ENCODE data around the gene ITPK1.

ITPK1 gene

DNA sequence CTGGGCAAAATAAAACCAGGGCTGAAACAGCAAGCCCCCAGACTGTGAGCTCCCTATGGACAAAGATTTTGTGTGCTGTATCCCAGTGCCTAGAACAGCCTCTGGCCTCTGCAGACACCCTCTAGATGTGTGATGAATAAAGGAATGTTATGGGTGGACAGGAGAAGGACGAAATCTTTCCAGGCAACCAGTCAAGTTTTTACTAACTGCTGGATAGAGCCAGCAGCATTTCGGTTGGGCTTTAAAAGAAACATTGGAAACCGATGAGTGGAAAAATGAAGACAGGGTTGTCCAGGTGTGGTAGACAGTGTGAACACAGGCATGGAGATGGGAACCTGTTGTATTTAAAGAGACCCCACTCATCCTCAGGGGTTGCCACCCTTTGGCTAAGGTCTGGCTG lies 188.8 kb downstream of the ITPK1 start:
- DNase-seq (ENCODE audit: low read depth, low spot score) = no peak
- in situ Hi-C loops (cut with HindIII; ENCODE audit: low sequenced_read_pairs) = no loop called here
- TF ChIP-seq, protein P1, sequence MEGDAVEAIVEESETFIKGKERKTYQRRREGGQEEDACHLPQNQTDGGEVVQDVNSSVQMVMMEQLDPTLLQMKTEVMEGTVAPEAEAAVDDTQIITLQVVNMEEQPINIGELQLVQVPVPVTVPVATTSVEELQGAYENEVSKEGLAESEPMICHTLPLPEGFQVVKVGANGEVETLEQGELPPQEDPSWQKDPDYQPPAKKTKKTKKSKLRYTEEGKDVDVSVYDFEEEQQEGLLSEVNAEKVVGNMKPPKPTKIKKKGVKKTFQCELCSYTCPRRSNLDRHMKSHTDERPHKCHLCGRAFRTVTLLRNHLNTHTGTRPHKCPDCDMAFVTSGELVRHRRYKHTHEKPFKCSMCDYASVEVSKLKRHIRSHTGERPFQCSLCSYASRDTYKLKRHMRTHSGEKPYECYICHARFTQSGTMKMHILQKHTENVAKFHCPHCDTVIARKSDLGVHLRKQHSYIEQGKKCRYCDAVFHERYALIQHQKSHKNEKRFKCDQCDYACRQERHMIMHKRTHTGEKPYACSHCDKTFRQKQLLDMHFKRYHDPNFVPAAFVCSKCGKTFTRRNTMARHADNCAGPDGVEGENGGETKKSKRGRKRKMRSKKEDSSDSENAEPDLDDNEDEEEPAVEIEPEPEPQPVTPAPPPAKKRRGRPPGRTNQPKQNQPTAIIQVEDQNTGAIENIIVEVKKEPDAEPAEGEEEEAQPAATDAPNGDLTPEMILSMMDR (IDR thresholded peaks at IDR 0.05; ENCODE audit: low read depth, low read length) = no peak
- H3K4me3 ChIP-seq (ENCODE audit: low read depth, low read length) = no peak overlapping the region

DNA sequence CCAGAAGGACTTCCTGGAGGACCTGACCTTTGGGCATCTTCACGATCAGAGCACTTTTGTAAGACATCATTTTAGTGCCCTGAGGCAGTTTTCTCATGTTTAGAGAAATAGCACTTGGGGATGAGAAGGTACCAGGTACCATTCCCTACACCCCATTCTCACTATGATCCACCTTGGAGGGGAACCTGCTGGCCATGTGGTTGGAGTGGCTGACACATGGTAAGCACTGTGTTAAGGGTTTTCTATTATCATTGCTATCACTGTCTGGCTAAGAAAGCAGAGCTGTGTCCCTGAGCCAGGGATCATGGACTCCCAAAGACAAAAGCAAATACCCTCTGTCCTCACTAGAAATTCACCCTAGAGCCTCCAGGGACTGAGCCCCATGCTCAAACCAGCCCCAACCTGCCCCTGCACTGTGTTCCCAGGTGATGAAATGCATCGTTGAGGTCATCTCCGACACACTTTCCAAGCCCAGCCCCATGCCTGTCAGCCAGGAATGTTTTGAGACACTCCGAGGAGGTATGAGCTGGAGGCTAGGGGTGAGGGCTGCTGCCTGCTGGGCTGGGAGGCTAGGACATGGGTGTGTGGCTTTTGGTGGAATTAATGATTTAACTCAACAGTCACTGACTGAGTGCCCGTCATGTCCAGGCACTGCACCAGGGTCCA lies 189.4 kb downstream of the ITPK1 start:
- H3K4me3 ChIP-seq (ENCODE audit: low read depth, low read length) = no peak overlapping the region
- TF ChIP-seq, protein P1 (IDR thresholded peaks at IDR 0.05; ENCODE audit: low read depth, low read length) = no peak
- DNase-seq (ENCODE audit: low read depth, low spot score) = no peak
- in situ Hi-C loops (cut with HindIII; ENCODE audit: low sequenced_read_pairs) = no loop called here

DNA sequence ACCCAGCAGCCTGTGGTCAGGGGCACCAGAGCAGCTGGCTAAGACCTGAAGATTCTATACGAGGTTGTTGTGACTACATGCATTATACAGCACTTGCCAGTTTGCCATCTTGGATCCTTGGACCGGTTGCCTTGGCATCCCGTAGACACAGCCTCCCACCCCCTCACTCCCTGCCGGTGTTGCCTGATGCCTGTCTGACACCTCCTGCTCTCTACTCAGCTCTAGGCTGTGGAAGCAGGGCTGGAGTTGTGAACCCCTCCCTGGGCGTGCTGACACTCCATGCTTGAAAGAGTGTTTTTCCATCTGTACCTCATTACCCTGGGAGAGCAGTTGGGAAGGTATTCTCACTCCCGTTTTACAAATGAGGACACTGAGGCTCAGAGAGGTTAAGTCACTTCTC lies 190.3 kb downstream of the ITPK1 start:
- TF ChIP-seq, protein P1 (IDR thresholded peaks at IDR 0.05; ENCODE audit: low read depth, low read length) = no peak
- in situ Hi-C loops (cut with HindIII; ENCODE audit: low sequenced_read_pairs) = no loop called here
- no peak overlapping the region for H3K4me3 ChIP-seq (ENCODE audit: low read depth, low read length)
- no peak for DNase-seq (ENCODE audit: low read depth, low spot score)

DNA sequence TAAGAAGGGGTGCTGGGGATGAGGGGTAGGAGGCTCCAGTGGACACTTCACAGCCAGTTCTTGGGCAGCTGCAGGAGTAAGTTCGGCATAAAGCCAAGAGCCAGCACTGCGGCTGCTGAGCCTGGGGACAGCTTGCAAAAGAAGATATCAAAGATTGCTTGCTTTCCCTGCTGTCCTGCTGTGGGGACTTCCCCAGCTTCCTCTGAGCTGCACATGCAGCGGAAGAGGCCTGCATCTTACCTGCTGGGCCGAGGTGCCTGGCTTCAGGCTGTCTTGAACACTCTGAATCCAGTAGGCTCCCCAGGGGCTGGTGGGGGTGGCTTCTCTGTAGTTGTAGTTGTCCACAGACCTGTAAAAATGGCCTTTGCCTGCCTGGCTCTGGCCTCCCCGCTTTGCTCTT lies 191.5 kb downstream of the ITPK1 start:
- no peak for DNase-seq (ENCODE audit: low read depth, low spot score)
- TF ChIP-seq, protein P1 (IDR thresholded peaks at IDR 0.05; ENCODE audit: low read depth, low read length) = no peak
- in situ Hi-C loops (cut with HindIII; ENCODE audit: low sequenced_read_pairs) = no loop called here

DNA sequence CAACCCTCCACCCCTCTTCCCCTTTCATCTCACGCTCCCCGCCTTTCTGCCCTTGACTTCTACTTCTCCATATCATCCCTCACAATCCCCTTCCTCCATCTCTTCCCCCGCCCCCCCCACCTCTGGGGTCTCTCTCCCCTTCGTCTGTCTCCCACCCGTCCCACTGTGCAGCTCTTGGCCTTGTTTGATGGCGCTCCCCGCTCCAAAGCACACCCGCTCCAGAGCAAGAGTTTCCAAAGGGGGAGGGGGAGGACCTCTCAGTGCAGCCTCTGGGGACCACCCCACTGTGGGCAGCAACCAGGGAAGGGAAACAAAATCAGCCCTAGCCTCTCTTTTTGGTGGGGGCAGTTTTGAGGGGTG lies 192.0 kb downstream of the ITPK1 start:
- no peak for DNase-seq (ENCODE audit: low read depth, low spot score)
- no peak overlapping the region for H3K4me3 ChIP-seq (ENCODE audit: low read depth, low read length)
- in situ Hi-C loops (cut with HindIII; ENCODE audit: low sequenced_read_pairs) = no loop called here

More for the DNA sequence above, 191.5 kb downstream of the ITPK1 start:
- no peak overlapping the region for H3K4me3 ChIP-seq (ENCODE audit: low read depth, low read length)

DNA sequence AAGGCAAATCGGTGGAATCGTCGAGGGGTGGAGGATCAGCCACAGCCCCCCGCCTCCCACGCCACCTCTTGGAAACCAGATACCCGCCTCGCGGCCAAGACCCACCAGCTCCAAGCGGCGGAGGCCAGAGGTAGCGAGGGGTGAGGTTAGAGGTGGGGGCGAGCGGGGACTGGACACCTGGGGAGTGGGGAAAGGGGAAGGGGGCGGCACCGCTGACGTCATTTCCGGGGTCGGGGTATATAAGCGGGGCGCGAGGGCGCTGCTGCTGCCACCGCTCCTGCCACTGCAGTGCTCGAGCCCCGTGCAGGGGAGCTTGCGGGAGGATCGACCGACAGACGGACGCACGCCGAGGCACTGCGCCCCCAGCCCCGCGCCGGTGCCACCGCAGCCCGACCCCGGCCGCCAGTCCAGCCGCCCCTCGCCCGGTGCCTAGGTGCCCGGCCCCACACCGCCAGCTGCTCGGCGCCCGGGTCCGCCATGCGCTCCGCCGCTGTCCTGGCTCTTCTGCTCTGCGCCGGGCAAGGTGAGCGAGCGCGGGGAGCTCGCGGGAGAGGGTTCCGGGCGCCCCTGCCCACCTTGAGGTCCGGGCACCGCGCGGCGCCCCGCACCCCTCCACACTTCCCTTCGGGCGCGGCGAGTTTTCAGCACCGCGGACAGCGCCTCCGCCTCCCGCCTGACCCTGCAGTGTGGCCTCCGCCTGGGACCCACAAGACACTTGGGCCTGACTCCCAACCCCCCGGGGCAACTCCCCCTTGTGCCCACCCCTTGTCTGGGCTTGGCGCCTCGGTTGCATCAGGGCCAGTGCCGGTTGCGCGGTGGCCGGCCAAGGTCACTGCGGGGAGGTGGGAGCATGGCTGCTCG lies 192.6 kb downstream of the ITPK1 start, which contains the start of gene CHGA:
CHGA (plus strand) TSS at position 268 of the 861 bp plus-strand sequence; CDS start at position 478, 210 bp downstream.
- DNase-seq (ENCODE audit: low read depth, low spot score) = peak; percentile 20
- in situ Hi-C loops (cut with HindIII; ENCODE audit: low sequenced_read_pairs) = no loop called here
- H3K4me3 ChIP-seq (ENCODE audit: low read depth, low read length) = no peak within 1 kb of the TSS
- TF ChIP-seq, protein P1 (IDR thresholded peaks at IDR 0.05; ENCODE audit: low read depth, low read length) = no peak

More for the DNA sequence above, 192.0 kb downstream of the ITPK1 start:
- TF ChIP-seq, protein P1 (IDR thresholded peaks at IDR 0.05; ENCODE audit: low read depth, low read length) = no peak
